GM19467 (cell line): ENCODE results near the gene IZUMO4.

ENCODE experiments used
- ATAC-seq: cut with Tn5 transposase; IDR thresholded peaks from one replicate; pipeline ENCODE4 v1.9.1; 2021; ENCODE audit warnings: mild to moderate bottlenecking, moderate library complexity; ENCODE audit not compliant: unreplicated experiment

The IZUMO4 gene

GRCh38 chr19:2096480-2097202 lies at the start of gene IZUMO4:
Gene IZUMO4 (plus strand): TSS chr19:2096915. CDS start chr19:2096946, 31 bp downstream.
- ATAC-seq: peak; percentile 50

- no peak for ATAC-seq
These were observed 49.7 kb upstream of the IZUMO4 start for GRCh38 chr19:2047076-2047448.

GRCh38 chr19:2047449-2048103 lies 49.1 kb upstream of the IZUMO4 start:
- ATAC-seq: no peak

- no peak for ATAC-seq
These were observed 48.4 kb upstream of the IZUMO4 start for GRCh38 chr19:2048104-2048958.

GRCh38 chr19:2048959-2049740 lies 47.6 kb upstream of the IZUMO4 start:
- ATAC-seq: no peak

GRCh38 chr19:2049741-2050348 lies 46.9 kb upstream of the IZUMO4 start:
- ATAC-seq: peak; percentile 2

GRCh38 chr19:2050349-2050990 lies 46.2 kb upstream of the IZUMO4 start:
- peak; percentile 10 for ATAC-seq

GRCh38 chr19:2050991-2051772 lies 45.5 kb upstream of the IZUMO4 start, which contains the start of gene MKNK2:
Gene MKNK2 (minus strand): TSS chr19:2051244. CDS start chr19:2050851, 393 bp downstream.
- ATAC-seq: peak; percentile 46

GRCh38 chr19:2051773-2052704 lies 44.7 kb upstream of the IZUMO4 start:
- no peak for ATAC-seq

- no peak for ATAC-seq
These were observed 42.9 kb upstream of the IZUMO4 start for GRCh38 chr19:2053601-2054389.

- no peak for ATAC-seq
These were observed 42.0 kb upstream of the IZUMO4 start for GRCh38 chr19:2054763-2055162.

GRCh38 chr19:2055931-2056836 lies 40.5 kb upstream of the IZUMO4 start:
- no peak for ATAC-seq

GRCh38 chr19:2056837-2057192 lies 39.9 kb upstream of the IZUMO4 start:
- no peak for ATAC-seq

GRCh38 chr19:2057484-2058469 lies 38.9 kb upstream of the IZUMO4 start:
- no peak for ATAC-seq
